SK-N-MC (cell line): ENCODE data around the gene ZNF799.

ENCODE experiments used
- EZH2 ChIP-seq: fragments of 200-600 bp; sonication (generic); IDR thresholded peaks from one replicate; pipeline ENCODE4 v1.6.1; 2017; ENCODE audit warnings: antibody characterized with exemption
- FOXP2 ChIP-seq: optimal IDR thresholded peaks from 2 replicates; pipeline ENCODE3; 2011; ENCODE audit warnings: mild to moderate bottlenecking, moderate library complexity; ENCODE audit not compliant: insufficient read depth; ENCODE audit errors: extremely low read length, control extremely low read depth
- POLR2AphosphoS5 ChIP-seq: IDR thresholded peaks from 2 replicates; pipeline ENCODE4 v1.6.1; 2012; ENCODE audit warnings: mild to moderate bottlenecking, low read depth, low read length, borderline replicate concordance

DNA sequence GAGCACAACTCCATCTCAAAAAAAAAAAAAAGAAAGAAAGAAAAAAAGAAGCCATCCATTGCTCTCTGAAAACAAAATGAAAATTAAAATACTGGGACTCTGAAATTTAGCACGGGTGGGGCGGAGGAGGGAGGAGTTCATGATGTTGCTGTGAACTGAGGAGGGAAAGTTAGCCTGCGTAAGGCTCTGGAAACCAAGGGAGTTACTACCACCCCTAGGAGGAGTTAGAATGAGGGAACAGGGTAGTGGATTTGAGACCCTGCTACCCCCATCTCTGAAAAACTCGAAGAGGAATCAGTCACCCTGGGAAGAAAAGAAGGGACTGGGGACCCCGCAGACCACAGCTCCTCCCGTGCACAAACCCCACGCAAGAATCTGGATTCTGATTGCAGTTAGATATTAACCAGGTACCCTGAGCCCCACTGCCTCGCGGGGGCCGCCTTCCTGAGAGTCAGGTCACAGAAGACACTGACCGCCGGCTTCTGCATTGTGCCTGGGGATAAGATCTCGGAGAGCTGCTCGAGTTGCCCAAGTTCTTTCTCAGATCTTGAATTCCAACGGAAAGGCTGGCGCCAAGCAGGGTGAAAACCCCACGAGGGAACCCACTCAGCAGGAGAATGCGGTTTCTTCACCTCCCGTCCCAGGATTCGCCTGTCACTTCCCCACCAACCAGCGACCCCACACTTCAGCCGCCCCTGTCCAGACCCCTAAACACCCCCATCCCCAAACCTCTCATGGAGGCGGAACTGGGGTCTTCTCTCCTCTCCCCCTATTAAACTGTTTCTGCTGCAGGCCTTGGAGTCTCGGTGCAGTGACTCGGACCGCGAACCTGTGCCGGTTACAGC lies 36.5 kb downstream of the ZNF799 start:
- no peak for TF ChIP-seq EZH2
- no peak for TF ChIP-seq FOXP2
- TF ChIP-seq POLR2AphosphoS5 = no peak
